Astrocyte (in vitro differentiated cells and primary cell): ENCODE data around the gene FFAR3.

Experiments
- EZH2 ChIP-seq: IDR thresholded peaks from 2 replicates; pipeline ENCODE4 v1.6.1; 2012; ENCODE audit warnings: mild to moderate bottlenecking, low read length, inconsistent platforms; ENCODE audit not compliant: insufficient read depth
- TF ChIP-seq, protein P1 (sequence below): IDR thresholded peaks from 2 replicates; pipeline ENCODE4 v1.5.1; 2011; ENCODE audit warnings: low read depth, mild to moderate bottlenecking, inconsistent platforms, low read length, moderate library complexity; ENCODE audit not compliant: insufficient read depth

DNA sequence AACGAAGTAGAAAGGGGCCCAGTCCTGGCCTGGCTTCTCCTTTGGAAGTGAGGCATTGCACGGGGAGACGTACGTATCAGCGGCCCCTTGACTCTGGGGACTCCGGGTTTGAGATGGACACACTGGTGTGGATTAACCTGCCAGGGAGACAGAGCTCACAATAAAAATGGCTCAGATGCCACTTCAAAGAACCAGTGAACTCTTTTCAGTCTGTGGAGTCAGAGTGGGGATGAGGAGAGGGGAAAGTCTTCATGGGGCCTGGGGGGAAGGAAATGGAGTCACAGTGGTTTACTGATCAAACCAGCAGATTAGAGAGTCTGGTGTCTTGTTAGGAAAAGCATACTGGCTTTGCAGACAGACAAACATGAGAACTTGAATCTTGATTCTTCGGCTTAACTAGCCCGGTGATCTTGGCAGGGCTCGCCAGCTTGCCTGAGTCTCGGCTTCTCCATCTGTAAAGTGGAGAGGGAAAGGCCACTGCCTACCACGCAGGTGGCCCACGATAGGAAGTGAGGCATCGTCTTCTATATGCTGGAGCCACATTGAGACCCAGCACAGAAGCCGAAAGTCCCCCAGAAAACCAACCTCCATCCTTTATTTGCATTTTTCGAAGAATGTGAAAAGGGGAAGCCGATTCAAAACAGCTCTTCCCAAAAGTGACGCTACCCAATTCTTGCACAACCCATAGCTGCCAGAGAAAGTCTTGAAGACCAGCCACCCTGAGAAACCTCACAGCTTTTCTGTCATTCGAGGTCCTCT, 10.9 kb upstream of the FFAR3 start, which contains the start of gene FFAR1:
- TF ChIP-seq, protein P1, sequence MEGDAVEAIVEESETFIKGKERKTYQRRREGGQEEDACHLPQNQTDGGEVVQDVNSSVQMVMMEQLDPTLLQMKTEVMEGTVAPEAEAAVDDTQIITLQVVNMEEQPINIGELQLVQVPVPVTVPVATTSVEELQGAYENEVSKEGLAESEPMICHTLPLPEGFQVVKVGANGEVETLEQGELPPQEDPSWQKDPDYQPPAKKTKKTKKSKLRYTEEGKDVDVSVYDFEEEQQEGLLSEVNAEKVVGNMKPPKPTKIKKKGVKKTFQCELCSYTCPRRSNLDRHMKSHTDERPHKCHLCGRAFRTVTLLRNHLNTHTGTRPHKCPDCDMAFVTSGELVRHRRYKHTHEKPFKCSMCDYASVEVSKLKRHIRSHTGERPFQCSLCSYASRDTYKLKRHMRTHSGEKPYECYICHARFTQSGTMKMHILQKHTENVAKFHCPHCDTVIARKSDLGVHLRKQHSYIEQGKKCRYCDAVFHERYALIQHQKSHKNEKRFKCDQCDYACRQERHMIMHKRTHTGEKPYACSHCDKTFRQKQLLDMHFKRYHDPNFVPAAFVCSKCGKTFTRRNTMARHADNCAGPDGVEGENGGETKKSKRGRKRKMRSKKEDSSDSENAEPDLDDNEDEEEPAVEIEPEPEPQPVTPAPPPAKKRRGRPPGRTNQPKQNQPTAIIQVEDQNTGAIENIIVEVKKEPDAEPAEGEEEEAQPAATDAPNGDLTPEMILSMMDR: no peak
- no peak for TF ChIP-seq EZH2
